HepG2 (cell line): ENCODE results near the gene CPSF4. TPM values are rescaled to one million over a fixed set of nuclear protein-coding genes. Genes with fewer than 3 reads are reported as not detected.

Experiments
- ARNT2 ChIP-seq: sonication (generic); formaldehyde crosslinking; IDR thresholded peaks from 2 replicates; pipeline ENCODE4 v1.8.0; 2022; ENCODE audit warnings: mild to moderate bottlenecking, low read depth, missing genetic modification reagents, moderate library complexity
- ATF6 ChIP-seq: sonication (generic); formaldehyde crosslinking; conservative IDR thresholded peaks from 2 replicates; pipeline ENCODE4 v1.4.0; 2020; ENCODE audit warnings: missing genetic modification reagents
- NFAT5 ChIP-seq: sonication (generic); formaldehyde crosslinking; IDR thresholded peaks from 2 replicates; pipeline ENCODE4 v1.4.0; 2020; ENCODE audit warnings: missing genetic modification reagents
- NFYB ChIP-seq: sonication (generic); formaldehyde crosslinking; IDR thresholded peaks from 2 replicates; pipeline ENCODE4 v1.4.0; 2020; ENCODE audit warnings: missing genetic modification reagents
- RAD51 ChIP-seq: fragments of 450-650 bp; IDR thresholded peaks from 2 replicates; pipeline ENCODE4 v1.6.1; 2016; ENCODE audit warnings: borderline replicate concordance
- SP4 ChIP-seq: sonication (generic); formaldehyde crosslinking; IDR thresholded peaks from 2 replicates; pipeline ENCODE4 v1.8.1; 2023; ENCODE audit warnings: mild to moderate bottlenecking, missing genetic modification reagents
- THAP11 ChIP-seq: IDR thresholded peaks from 2 replicates; pipeline ENCODE4 v1.6.1; 2016; ENCODE audit warnings: missing biosample characterization, missing genetic modification reagents
- THAP7 ChIP-seq: sonication (generic); formaldehyde crosslinking; IDR thresholded peaks from 2 replicates; pipeline ENCODE4 v1.8.1; 2023; ENCODE audit warnings: mild to moderate bottlenecking, missing genetic modification reagents
- ZMAT3 ChIP-seq: sonication (generic); formaldehyde crosslinking; conservative IDR thresholded peaks from 2 replicates; pipeline ENCODE4 v1.7.0; 2021; ENCODE audit warnings: missing genetic modification reagents
- ZNF318 ChIP-seq: sonication (generic); formaldehyde crosslinking; IDR thresholded peaks from 2 replicates; pipeline ENCODE4 v1.4.0; 2020; ENCODE audit warnings: mild to moderate bottlenecking, missing genetic modification reagents
- ZNF383 ChIP-seq: sonication (generic); formaldehyde crosslinking; IDR thresholded peaks from 2 replicates; pipeline ENCODE4 v1.4.0; 2020; ENCODE audit warnings: missing genetic modification reagents, mild to moderate bottlenecking, borderline replicate concordance
- ZNF629 ChIP-seq: sonication (generic); formaldehyde crosslinking; conservative IDR thresholded peaks from 2 replicates; pipeline ENCODE4 v1.5.0; 2020; ENCODE audit warnings: missing genetic modification reagents
- polyA plus RNA-seq, 8 experiments: library from polyadenylated mRNA; depleted of rRNA in 3 of 8; stranded (reverse) in 7 of 8; unstranded in 1 of 8; fragments of >200 nt; fragmentation: Illumina TruSeq in 4 of 8; extraction: Trizol in 4 of 8; gene quantifications; 2 replicates each; pipeline versions ENCODE4 v1.2.1 to v1.2.3, GENCODE V29; 2011 to 2016; ENCODE audit warnings: low read depth in 4 of 8, missing spikeins in 1 of 8, mixed read lengths in 1 of 8; ENCODE audit not compliant: insufficient read depth in 1 of 8
- total RNA-seq, 5 experiments: library from RNA; depleted of rRNA; stranded (reverse); fragments of >200 nt; fragmentation: Illumina TruSeq; extraction: Trizol; gene quantifications; 2 replicates each; pipeline ENCODE4 v1.2.3, GENCODE V29; 2016; ENCODE audit warnings: low read depth in 1 of 5

Gene CPSF4
- total and polyA plus RNA-seq, 2 of the 13 experiments (the other 11 are each of a cell fraction or from before 2014, with no cell fraction given) = 34.1 to 49.6 TPM

GRCh38 chr7:99472561-99473314, 34.0 kb downstream of the CPSF4 start, which contains the start of gene ZNF789 (continued):
- TF ChIP-seq NFAT5 (CRISPR knock-in tag) (peak; percentile 60; the same call in 1 of the 2 replicates), THAP7 (peak; percentile 71), NFYB (CRISPR knock-in tag) (peak; percentile 93), ATF6 (0 out of 2 replicates have a peak, but pooled peaks have one; percentile 35), ARNT2 (CRISPR knock-in tag) (peak; percentile 50; the same call in 1 of the 2 replicates), THAP11 (CRISPR knock-in tag) (peak; percentile 78; the same call in 1 of the 2 replicates), ZNF383 (peak; percentile 87; the same call in 1 of the 2 replicates), ZNF318 (CRISPR knock-in tag) (0 out of 2 replicates have a peak, but pooled peaks have one; percentile 52), ZMAT3 (CRISPR knock-in tag) (0 out of 2 replicates have a peak, but pooled peaks have one; percentile 18), ZNF629 (CRISPR knock-in tag) (peak; percentile 4; the same call in 1 of the 2 replicates), SP4 (peak; percentile 66), RAD51 (peak; percentile 97)
